ENCODE results near the gene RSBN1.
"Not testable (repeated sequence)": the region's sequence is repeated elsewhere in the genome, so short reads cannot be mapped to it uniquely, and the experiment has no call there.

- not testable (repeated sequence) for TF ChIP-seq POLR2A, CTCF (IDR thresholded peaks at IDR 0.05)
Measured at GRCh38 chr1:113852694-113853093, 40.4 kb upstream of the RSBN1 start.
